Activated gamma-delta T cell treated with Interleukin-2 at 50 U/mL for 16 hours (primary cell): ENCODE measurements around the gene UBB.

Experiments
- DNase-seq: peaks from one replicate; pipeline ENCODE4 v3.0.0-alpha.2; 2020

UBB gene

GRCh38 chr17:16419074-16419928, 38.4 kb downstream of the UBB start:
- peak; percentile 29 for DNase-seq

- DNase-seq: peak; percentile 48
Measured at GRCh38 chr17:16419929-16420271, 39.0 kb downstream of the UBB start.

- DNase-seq: no peak
Measured at GRCh38 chr17:16422416-16422815, 41.5 kb downstream of the UBB start.

DNA sequence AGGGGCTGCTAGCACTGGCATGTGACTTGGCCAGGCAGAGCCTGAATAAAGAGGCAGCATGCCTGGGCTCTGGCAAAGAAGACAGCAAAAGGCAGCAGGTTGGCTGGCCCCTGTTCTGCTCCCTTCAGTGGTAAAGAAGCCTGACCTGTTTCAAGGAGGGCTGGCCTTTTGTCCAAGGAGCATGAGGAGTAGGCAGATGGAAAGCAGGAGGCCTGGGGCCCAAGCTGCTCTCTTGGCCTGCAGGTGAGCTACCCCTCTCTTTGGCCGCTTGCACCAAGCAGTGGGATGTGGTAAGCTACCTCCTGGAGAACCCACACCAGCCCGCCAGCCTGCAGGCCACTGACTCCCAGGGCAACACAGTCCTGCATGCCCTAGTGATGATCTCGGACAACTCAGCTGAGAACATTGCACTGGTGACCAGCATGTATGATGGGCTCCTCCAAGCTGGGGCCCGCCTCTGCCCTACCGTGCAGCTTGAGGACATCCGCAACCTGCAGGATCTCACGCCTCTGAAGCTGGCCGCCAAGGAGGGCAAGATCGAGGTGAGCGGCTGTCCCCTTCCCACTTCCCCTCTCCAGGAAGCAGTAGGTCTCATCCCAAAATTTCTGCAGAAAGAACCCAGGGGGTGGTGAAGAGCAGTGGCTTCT, 42.5 kb downstream of the UBB start:
- no peak for DNase-seq

- DNase-seq: no peak
Measured at GRCh38 chr17:16425202-16425601, 44.3 kb downstream of the UBB start.

- DNase-seq: no peak
Measured at GRCh38 chr17:16425698-16426659, 45.1 kb downstream of the UBB start.

DNA sequence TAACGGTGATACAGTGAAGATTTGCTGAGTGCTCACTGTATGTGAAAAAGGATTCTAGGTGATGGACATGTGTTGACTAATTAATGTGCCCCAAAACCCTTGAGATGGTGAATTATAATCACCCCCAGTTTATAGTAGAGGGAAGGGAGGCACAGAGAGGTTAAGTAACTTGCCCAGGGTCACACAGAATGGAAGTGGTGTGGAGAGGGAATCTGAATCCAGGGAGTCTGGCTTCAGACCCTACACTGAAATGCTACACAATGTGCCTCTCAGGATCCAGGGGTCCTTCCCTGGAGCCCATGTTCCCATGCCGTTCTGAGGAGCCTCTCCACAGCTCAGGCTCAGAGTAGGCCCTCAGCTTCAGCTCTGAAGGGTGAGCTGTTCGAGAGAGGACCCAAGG, 46.1 kb downstream of the UBB start:
- no peak for DNase-seq

DNA sequence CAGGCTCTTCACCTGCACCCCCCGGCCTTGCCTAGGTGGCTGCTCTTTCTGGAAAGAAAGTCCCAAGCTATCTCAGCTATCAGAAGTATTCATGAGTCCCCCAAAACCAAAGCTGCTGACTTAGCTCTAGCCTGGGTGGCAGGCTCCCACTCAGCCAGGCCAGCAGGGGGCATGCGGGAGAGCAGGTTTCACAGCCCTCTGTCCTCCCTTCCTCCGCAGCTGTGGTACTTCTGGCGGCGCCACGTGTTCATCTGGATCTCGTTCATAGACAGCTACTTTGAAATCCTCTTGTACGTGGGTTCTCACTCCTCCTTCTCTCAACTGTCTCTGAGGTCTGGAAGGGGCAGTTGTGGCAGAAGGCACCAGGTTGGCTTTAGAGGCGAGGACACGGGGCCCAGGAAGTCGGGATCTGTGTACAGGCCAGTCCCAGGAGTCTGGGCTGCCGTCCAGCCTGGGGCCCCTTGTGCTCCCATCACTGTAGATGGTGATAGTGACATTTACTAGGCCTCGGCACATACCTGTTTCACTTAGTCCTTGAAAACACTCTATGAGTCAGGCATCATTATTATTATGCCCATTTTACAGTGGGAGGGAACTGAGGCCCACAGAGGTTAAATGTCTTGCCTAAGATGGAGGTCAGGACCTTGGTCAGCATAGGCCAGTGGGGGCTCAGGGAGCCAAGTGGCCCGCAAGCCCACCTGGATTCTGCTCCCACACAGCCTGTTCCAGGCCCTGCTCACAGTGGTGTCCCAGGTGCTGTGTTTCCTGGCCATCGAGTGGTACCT, 47.4 kb downstream of the UBB start:
- DNase-seq: peak; percentile 20

GRCh38 chr17:16429083-16429482, 48.2 kb downstream of the UBB start:
- DNase-seq: no peak

- no peak for DNase-seq
Measured at GRCh38 chr17:16430650-16431049, 49.8 kb downstream of the UBB start.

DNA sequence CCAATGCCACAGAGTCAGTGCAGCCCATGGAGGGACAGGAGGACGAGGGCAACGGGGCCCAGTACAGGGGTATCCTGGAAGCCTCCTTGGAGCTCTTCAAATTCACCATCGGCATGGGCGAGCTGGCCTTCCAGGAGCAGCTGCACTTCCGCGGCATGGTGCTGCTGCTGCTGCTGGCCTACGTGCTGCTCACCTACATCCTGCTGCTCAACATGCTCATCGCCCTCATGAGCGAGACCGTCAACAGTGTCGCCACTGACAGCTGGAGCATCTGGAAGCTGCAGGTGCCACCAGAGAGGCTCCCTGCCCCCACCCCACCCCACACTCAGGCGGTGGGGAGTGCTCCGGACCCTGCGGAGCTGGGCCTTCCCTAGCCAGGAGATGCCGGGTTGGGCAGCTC, 51.1 kb downstream of the UBB start:
- no peak for DNase-seq
